Measurements from ENCODE around the gene FDX2. TPM values are rescaled to one million over a fixed set of nuclear protein-coding genes. Genes with fewer than 3 reads are reported as not detected.

FDX2 gene
- total and polyA plus RNA-seq, 2 of the 8 experiments (the other 6 are each of a cell fraction or from before 2014, with no cell fraction given): 27.0 to 64.4 TPM

GRCh38 chr19:10279737-10280442 lies 35.9 kb downstream of the FDX2 start:
- no peak overlapping the region for H4K8ac ChIP-seq (ENCODE audit: extremely low read depth, insufficient read depth, low read length)
- no peak overlapping the region for H2AFZ ChIP-seq (ENCODE audit: low read length)
- no peak for FAIRE-seq
- H3K79me1 ChIP-seq (ENCODE audit: low read depth, low read length): no peaks in the 10 kb centered on the region; the same call in 1 of the 2 replicates
- no peak overlapping the region for H2BK12ac ChIP-seq (ENCODE audit: low read depth, low read length)
- ChIA-PET POLR2A (ENCODE audit: partially characterized antibody) (interaction anchor here (0.6 to 2.0 kb wide), 4 partner anchors 9 to 17 kb away, joined by 3 to 6 read pairs (median 4); partner anchors contain the start of genes ICAM1 and ICAM5), CTCF (ENCODE audit: partially characterized antibody) (interaction anchor here (0.6 to 11.6 kb wide), 10 partner anchors 9 to 176 kb away, joined by 3 to 94 read pairs (median 4); partner anchors contain the start of genes ICAM1 and ICAM5)
- H2BK120ac ChIP-seq (replicated peaks; ENCODE audit: low read depth, low read length): no peak overlapping the region
- H3K27me3 ChIP-seq (replicated peaks in 1 of 4; ENCODE audit: control insufficient read depth in 3 of 4, extremely low read depth in 1 of 4, insufficient read depth in 3 of 4, low read length in 3 of 4): no peaks in the 10 kb centered on the region
- H3K56ac ChIP-seq (replicated peaks; ENCODE audit: insufficient read length, low read depth, low read length): no peak overlapping the region
- no peak overlapping the region for H2BK5ac ChIP-seq (ENCODE audit: low read depth, low read length)
- DNase-seq (ENCODE audit: low read depth in 1 of 2, low spot score in 2 of 2): no peak
- no peak overlapping the region for H3K27ac ChIP-seq (ENCODE audit: low read depth, low read length)
- H3K9ac ChIP-seq (replicated peaks in 1 of 4; ENCODE audit: extremely low read depth in 1 of 4, low read depth in 3 of 4, low read length in 3 of 4): no peak overlapping the region
- H3K23ac ChIP-seq (ENCODE audit: insufficient read length): no peak overlapping the region
- H3K14ac ChIP-seq (ENCODE audit: insufficient read length): no peak overlapping the region
- H4K91ac ChIP-seq (replicated peaks; ENCODE audit: insufficient read length, low read length): no peak overlapping the region
- H3K36me3 ChIP-seq (ENCODE audit: control insufficient read depth in 2 of 4, insufficient read depth in 4 of 4, low read length in 3 of 4): no peaks in the 10 kb centered on the region
- 93% methylated on average over 5 of the region's 5 CpGs; no CpG with 5 or more reads in 1 of the 2 experiments for WGBS, 2 experiments (ENCODE audit: extremely low coverage in 1 of 2, insufficient coverage in 1 of 2, insufficient read length in 1 of 2, insufficient replicate concordance in 2 of 2, low coverage in 1 of 2, low lambda C conversion rate in 2 of 2, missing lambda C conversion rate in 1 of 2)
- no peak overlapping the region for H3K18ac ChIP-seq (ENCODE audit: extremely low read depth, low read length)
- no peak overlapping the region; the same call in 1 of the 2 replicates for H2BK15ac ChIP-seq (ENCODE audit: low read length)
- no peaks in the 10 kb centered on the region for H4K20me1 ChIP-seq (replicated peaks in 1 of 2; ENCODE audit: control insufficient read depth in 1 of 2, insufficient read depth in 2 of 2, low read length in 2 of 2)
- no peak overlapping the region for H3K4ac ChIP-seq (replicated peaks; ENCODE audit: insufficient read length, low read depth, low read length)
- H3K79me2 ChIP-seq (ENCODE audit: control insufficient read depth in 1 of 2, insufficient read depth in 2 of 2, low read length in 2 of 2): no peaks in the 10 kb centered on the region
- H3K9me3 ChIP-seq (ENCODE audit: insufficient read depth in 2 of 2, low read depth in 1 of 2, low read length in 1 of 2): no peaks in the 10 kb centered on the region
- TF ChIP-seq NRF1 (IDR thresholded peaks at IDR 0.05; ENCODE audit: low read depth, low read length) (no peak), BCL11A (IDR thresholded peaks at IDR 0.05; ENCODE audit: low read depth in 2 of 2, low read length in 2 of 2) (no peak), BACH1 (IDR thresholded peaks at IDR 0.05; ENCODE audit: low read length) (no peak), POLR2A (IDR thresholded peaks at IDR 0.05; ENCODE audit: control extremely low read depth in 1 of 2, low read depth in 2 of 2, low read length in 2 of 2) (no peak), CREB1 (IDR thresholded peaks at IDR 0.05) (no peak), KDM5A (IDR thresholded peaks at IDR 0.05; ENCODE audit: low read length) (no peak), ATF3 (IDR thresholded peaks at IDR 0.05; ENCODE audit: insufficient read depth, low read depth, low read length) (no peak), POLR2AphosphoS5 (IDR thresholded peaks at IDR 0.05; ENCODE audit: low read depth, low read length) (no peak), TCF12 (IDR thresholded peaks at IDR 0.05; ENCODE audit: low read depth, low read length) (no peak), FOSL1 (IDR thresholded peaks at IDR 0.05; ENCODE audit: insufficient read depth, low read depth, low read length) (no peak), GTF2F1 (IDR thresholded peaks at IDR 0.05; ENCODE audit: borderline replicate concordance, low read depth, low read length) (no peak), CBX8 (IDR thresholded peaks at IDR 0.05; ENCODE audit: borderline replicate concordance, low read depth, low read length) (no peak), YY1 (IDR thresholded peaks at IDR 0.05; ENCODE audit: low read depth, low read length) (no peak), POU5F1 (IDR thresholded peaks at IDR 0.05; ENCODE audit: low read depth, low read length) (no peak)
- no peaks in the 10 kb centered on the region for H3K23me2 ChIP-seq (ENCODE audit: low read depth, low read length)
- H3K4me2 ChIP-seq (ENCODE audit: insufficient read depth in 1 of 2, low read depth in 2 of 2, low read length in 2 of 2): no peak overlapping the region
- H3K4me3 ChIP-seq (ENCODE audit: extremely low read depth in 1 of 4, insufficient read depth in 2 of 4, low read depth in 3 of 4, low read length in 4 of 4): no peak overlapping the region
- H2AK5ac ChIP-seq (ENCODE audit: low read depth, low read length): no peak overlapping the region
- H4K5ac ChIP-seq (ENCODE audit: insufficient read length, low read depth, low read length): no peak overlapping the region
- no peak overlapping the region for H2BK20ac ChIP-seq (ENCODE audit: low read length)
- H3K4me1 ChIP-seq (replicated peaks in 1 of 4; ENCODE audit: control insufficient read depth in 3 of 4, insufficient read depth in 4 of 4, low read length in 3 of 4): peaks cover 0 to 5% (median 2%) of the 10 kb centered on the region in 4 experiments; a peak in 1 of 7 replicates
